HG03571 (cell line): ENCODE results near the gene RSRC1.
A peak's percentile ranks its signal among the peaks of the same experiment; 100 is the strongest.
"Not testable (repeated sequence)": the region's sequence is repeated elsewhere in the genome, so short reads cannot be mapped to it uniquely, and the experiment has no call there.

ENCODE experiments used
- ATAC-seq: cut with Tn5 transposase; IDR thresholded peaks from one replicate; pipeline ENCODE4 v1.9.1; 2021; ENCODE audit not compliant: unreplicated experiment

The RSRC1 gene

GRCh38 chr3:158509891-158510290 is 400.0 kb downstream of the RSRC1 start:
- no peak for ATAC-seq

DNA sequence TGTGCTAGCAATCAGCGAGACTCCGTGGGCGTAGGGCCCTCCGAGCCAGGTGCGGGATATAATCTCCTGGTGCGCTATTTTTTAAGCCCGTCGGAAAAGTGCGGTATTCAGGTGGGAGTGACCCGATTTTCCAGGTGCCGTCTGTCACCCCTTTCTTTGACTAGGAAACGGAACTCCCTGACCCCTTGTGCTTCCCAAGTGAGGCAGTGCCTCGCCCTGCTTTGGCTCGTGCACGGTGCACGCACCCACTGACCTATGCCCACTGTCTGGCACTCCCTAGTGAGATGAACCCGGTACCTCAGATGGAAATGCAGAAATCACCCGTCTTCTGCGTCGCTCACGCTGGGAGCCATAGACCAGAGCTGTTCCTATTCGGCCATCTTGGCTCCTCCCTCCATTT is 406.8 kb downstream of the RSRC1 start:
- ATAC-seq: not testable (repeated sequence)

GRCh38 chr3:158519776-158520175 is 409.9 kb downstream of the RSRC1 start:
- ATAC-seq: no peak

DNA sequence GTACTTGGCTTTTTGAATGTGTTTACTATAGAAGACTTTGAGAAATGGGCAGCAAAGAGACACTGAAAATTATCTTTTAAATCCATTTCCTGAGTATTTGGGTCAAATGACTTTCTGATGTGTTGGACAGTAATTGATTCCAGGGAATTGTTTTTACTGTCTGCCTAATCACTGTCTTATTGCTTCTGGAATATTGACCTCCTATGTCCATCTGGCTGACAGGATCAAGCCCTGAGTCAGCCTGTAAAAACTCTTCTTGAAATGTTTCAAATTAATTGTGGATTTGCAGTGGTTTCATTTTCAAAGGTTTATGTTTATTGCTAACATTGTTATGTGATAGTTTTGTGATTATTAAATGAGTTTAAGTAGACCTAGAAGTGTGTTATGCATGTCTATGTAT is 410.5 kb downstream of the RSRC1 start:
- ATAC-seq: no peak

GRCh38 chr3:158522221-158523136 is 412.6 kb downstream of the RSRC1 start:
- no peak for ATAC-seq

DNA sequence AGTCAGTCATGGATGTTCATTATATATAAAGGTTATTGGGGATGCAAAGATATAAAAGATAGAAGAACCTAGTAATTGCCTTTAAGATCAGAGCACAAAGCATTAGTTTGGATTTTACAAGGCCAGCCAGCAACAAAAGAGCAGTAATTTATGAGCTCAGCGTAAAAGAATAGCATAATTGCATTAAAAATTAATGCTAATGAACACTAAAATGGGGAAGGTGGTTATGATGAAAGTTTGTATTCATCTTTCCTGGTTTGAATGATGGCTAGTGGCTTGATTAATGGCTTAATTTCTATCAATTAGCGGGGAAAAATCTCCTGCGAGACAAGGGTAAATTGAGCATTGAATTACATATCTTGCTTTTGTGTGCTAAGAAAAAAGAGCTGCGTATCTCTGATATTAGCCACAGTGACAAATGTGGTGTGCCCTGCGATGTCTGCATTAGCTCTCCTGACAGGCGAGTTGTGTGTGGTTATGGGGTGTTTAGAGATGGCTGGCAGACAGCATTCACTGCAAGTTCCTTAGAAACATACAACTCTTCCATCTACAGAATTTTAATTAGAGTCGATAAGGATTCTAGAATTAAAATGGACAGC is 418.3 kb downstream of the RSRC1 start:
- no peak for ATAC-seq

- ATAC-seq: no peak
These were observed 421.4 kb downstream of the RSRC1 start for GRCh38 chr3:158531334-158531733.

DNA sequence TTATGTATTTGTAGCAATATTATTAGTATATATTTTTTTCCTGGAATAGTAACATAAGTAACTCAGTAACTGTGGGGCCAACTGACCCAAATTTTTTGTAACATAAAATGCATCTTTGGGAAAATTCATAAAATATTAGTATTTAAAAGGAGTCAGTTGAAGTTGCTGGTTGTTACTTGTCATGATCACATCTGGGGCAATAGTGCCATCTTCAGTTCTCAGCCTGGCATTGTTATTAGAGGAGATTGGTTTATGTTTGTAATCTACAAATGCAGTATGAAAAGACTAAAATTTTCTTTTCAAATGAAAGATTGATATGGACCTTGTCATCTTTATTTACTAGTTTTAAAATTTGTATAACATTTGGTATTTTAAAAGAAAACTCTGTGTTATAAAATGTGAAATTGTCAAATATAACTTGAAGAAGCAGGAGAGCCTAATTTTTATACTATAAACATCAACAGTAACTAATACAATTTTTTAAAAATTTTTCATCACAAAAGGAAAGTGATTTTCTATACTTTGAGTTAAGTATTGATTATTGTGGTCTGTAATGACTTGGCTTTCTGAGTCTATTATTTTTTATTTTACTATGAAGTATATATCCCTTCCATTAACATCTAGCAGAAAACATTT is 422.3 kb downstream of the RSRC1 start:
- no peak for ATAC-seq

- ATAC-seq: no peak
These were observed 426.0 kb downstream of the RSRC1 start for GRCh38 chr3:158535918-158536317.

- peak; percentile 66 for ATAC-seq
These were observed 429.6 kb downstream of the RSRC1 start for GRCh38 chr3:158539414-158540014.

DNA sequence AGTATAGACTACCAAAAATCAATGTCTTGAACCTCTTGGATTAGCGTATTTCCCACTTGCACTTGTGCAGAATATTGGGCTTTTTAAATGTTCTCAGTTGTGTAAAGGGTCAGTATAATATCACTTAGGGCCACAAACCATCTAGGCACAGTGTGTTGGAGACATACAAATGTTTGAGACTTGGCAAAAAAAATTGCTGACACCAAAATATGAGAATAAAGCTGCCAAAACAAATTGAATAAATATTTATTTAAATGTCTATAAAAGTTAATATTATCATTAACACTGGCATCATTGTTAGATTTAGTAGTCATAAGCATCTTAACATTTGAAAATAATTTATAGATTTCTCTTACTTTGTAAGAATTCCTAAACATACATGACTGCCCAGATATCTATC is 430.2 kb downstream of the RSRC1 start:
- ATAC-seq: no peak

GRCh38 chr3:158548691-158549090 is 438.8 kb downstream of the RSRC1 start:
- no peak for ATAC-seq

- ATAC-seq: not testable (repeated sequence)
These were observed 440.0 kb downstream of the RSRC1 start for GRCh38 chr3:158549938-158550337.

DNA sequence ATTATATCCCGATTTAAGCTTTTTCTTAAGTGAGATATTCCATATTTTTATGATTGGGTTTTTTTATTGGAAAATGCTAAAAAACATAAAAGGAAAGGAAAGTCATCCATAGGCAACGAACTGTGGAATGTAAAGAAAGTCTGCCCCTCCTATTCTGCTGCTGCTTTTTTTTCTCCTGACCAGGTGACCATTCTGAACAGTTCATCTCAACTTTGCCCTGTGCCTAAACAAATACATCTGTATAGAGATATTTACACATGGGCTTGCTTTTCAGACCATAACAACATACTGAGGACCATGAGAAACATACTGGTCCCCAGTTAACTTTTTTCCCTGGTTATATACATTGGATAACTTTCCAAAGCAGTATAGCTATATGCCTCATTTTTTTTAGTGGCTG is 442.2 kb downstream of the RSRC1 start:
- no peak for ATAC-seq

DNA sequence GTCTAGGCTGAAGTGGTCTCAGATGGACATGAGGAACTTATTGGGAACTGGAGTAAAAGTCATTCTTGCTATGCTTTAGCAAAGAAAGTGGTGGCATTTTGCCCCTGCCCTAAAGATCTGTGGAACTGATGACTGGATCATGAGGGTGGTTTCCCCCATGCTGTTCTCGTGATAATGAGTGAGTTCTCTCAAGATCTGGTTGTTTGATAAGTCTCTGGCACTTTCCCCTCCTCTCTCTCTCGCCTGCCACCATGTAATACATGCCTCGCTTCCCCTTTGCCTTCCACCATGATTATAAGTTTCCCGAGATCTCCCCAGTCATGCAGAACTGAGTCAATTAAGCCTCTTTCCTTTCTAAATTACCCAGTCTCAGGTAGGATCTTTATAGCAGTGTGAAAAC is 449.6 kb downstream of the RSRC1 start:
- ATAC-seq: no peak

- no peak for ATAC-seq
These were observed 451.1 kb downstream of the RSRC1 start for GRCh38 chr3:158560979-158561378.

GRCh38 chr3:158562674-158563073 is 452.8 kb downstream of the RSRC1 start:
- no peak for ATAC-seq

DNA sequence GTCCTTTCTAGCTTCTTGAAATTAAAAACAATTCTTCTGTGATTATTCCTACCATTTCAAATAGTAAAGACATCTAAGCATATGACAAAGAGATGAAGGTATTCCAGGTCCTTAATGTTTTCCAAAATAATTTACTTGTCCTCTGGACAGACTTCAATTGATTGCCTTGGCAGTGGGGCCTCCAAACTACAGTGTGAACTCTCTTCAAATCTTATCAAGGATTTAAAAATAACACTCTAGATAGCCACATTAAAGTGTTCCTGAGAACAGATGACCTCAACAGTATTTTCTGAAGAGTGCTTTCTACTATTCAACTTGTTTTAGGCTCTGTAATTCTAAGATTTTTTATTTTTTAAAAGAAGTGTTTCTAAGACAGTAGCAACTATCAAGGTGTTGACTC is 453.2 kb downstream of the RSRC1 start:
- no peak for ATAC-seq

- ATAC-seq: no peak
These were observed 455.2 kb downstream of the RSRC1 start for GRCh38 chr3:158565076-158565475.

GRCh38 chr3:158568784-158569183 is 458.9 kb downstream of the RSRC1 start:
- ATAC-seq: no peak

DNA sequence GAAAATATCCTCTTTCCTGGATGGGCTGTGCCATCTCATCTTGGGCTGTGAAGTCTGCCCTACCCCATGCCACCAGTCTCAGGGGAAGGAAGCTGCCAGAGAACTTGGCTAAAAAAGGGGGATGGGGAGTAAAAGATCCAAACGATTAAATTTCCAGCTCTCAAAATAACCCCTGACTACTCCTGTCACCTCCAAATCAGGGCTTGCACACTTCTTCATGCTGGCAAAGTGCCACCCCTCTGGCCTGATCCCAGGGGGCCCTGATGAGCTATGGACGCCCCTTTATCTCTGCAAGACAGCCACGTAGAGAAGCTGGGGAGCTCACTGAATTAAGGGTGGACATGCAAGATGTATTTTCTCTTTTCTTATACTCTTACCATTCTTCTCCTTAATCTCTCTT is 459.9 kb downstream of the RSRC1 start:
- ATAC-seq: no peak
